AG04450 (cell line): ENCODE results near the gene WAC. TPM values are rescaled to one million over a fixed set of nuclear protein-coding genes. Genes with fewer than 3 reads are reported as not detected.

Source experiments
- CTCF ChIA-PET: fragments of 300-600, 350-600 bp; formaldehyde crosslinking; extraction: SDS; loops from one replicate; lab custom pipeline; 2022; ENCODE audit warnings: antibody characterized with exemption, inconsistent platforms; lab: Charles Lee
- POLR2A ChIA-PET: fragments of 350-600 bp; formaldehyde crosslinking; extraction: SDS; loops from one replicate; lab custom pipeline; 2021; ENCODE audit warnings: antibody characterized with exemption, inconsistent platforms; lab: Yijun Ruan, JAX
- DNase-seq: peaks from one replicate; pipeline ENCODE4 v3.0.0-alpha.2; 2011; ENCODE audit warnings: low read depth, low spot score
- H3K27ac ChIP-seq: one replicate; pipeline ENCODE4 v1.5.1; 2012; ENCODE audit warnings: low read depth, low read length, control low read depth
- H3K27me3 ChIP-seq: one replicate; pipeline ENCODE4 v1.6.0; 2012; ENCODE audit warnings: low read length; ENCODE audit not compliant: control insufficient read depth, insufficient read depth
- H3K4me3 ChIP-seq: 2 replicates; pipeline ENCODE4 v1.5.1; 2011; ENCODE audit warnings: mild to moderate bottlenecking, low read depth, low read length, control low read depth
- H3K9me3 ChIP-seq: 2 replicates; pipeline ENCODE4 v1.5.1; 2012; ENCODE audit warnings: low read length; ENCODE audit not compliant: control insufficient read depth, insufficient read depth
- CTCF ChIP-seq: IDR thresholded peaks from 2 replicates; pipeline ENCODE4 v1.5.1; 2011; ENCODE audit warnings: low read depth, low read length, control low read depth, inconsistent platforms
- polyA plus RNA-seq: library from polyadenylated mRNA; depleted of rRNA; stranded (reverse); fragments of >200 nt; gene quantifications from 2 replicates; pipeline ENCODE4 v1.2.3, GENCODE V29; 2011

Gene WAC
- polyA plus RNA-seq, 1 experiment, result 90.5 TPM

- Histone ChIP-seq H3K9me3 (no peaks in the 10 kb centered on the region), H3K4me3 (no peak overlapping the region), H3K27me3 (peaks cover 13% of the 10 kb centered on the region), H3K27ac (no peak overlapping the region)
- ChIA-PET CTCF (interaction anchor here (0.5 to 4.1 kb wide), 18 partner anchors 8 to 868 kb away, joined by 3 to 40 read pairs (median 4); no protein-coding TSS in a partner anchor), POLR2A (interaction anchor here (0.7 kb wide), 1 partner anchor 17 kb away, joined by 3 read pairs; no protein-coding TSS in a partner anchor)
- DNase-seq, result peak; percentile 44
- TF ChIP-seq CTCF, result peak; percentile 97
Observed at GRCh38 chr10:28628184-28628893, 95.4 kb downstream of the WAC start.

GRCh38 chr10:28631896-28632583 is 99.1 kb downstream of the WAC start:
- no peak overlapping the region for H3K4me3 ChIP-seq
- CTCF ChIA-PET, result interaction anchor here (0.9 kb wide), 1 partner anchor 672 kb away, joined by 3 read pairs; no protein-coding TSS in a partner anchor
- POLR2A ChIA-PET, result no interaction called here
- no peak overlapping the region for H3K27ac ChIP-seq
- H3K27me3 ChIP-seq, result peaks cover 14% of the 10 kb centered on the region
- no peaks in the 10 kb centered on the region for H3K9me3 ChIP-seq
- DNase-seq, result no peak
- TF ChIP-seq CTCF, result no peak

GRCh38 chr10:28632584-28632945 is 99.6 kb downstream of the WAC start:
- TF ChIP-seq CTCF, result no peak
- Histone ChIP-seq H3K27ac (no peak overlapping the region), H3K27me3 (peaks cover 14% of the 10 kb centered on the region), H3K4me3 (no peak overlapping the region), H3K9me3 (no peaks in the 10 kb centered on the region)
- POLR2A ChIA-PET, result no interaction called here
- DNase-seq, result no peak
- CTCF ChIA-PET, result interaction anchor here (0.9 to 1.2 kb wide), 2 partner anchors 31 to 671 kb away, joined by 3 read pairs; no protein-coding TSS in a partner anchor

- POLR2A ChIA-PET, result no interaction called here
- CTCF ChIA-PET, result interaction anchor here (1.2 kb wide), 1 partner anchor 30 kb away, joined by 3 read pairs; no protein-coding TSS in a partner anchor
- no peak for TF ChIP-seq CTCF
- no peak for DNase-seq
- H3K4me3 ChIP-seq, result no peak overlapping the region
- H3K27ac ChIP-seq, result no peak overlapping the region
- H3K9me3 ChIP-seq, result no peaks in the 10 kb centered on the region
- peaks cover 14% of the 10 kb centered on the region for H3K27me3 ChIP-seq
Observed at GRCh38 chr10:28633750-28634149, 100.8 kb downstream of the WAC start.

- no peak overlapping the region for H3K4me3 ChIP-seq
- ChIA-PET POLR2A (no interaction called here), CTCF (interaction anchor here (1.1 to 1.3 kb wide), 2 partner anchors 493 to 667 kb away, joined by 5 to 7 read pairs; no protein-coding TSS in a partner anchor)
- peaks cover 11% of the 10 kb centered on the region for H3K27me3 ChIP-seq
- no peak for DNase-seq
- H3K9me3 ChIP-seq, result no peaks in the 10 kb centered on the region
- H3K27ac ChIP-seq, result no peak overlapping the region
- TF ChIP-seq CTCF, result no peak
Observed at GRCh38 chr10:28637346-28637745, 104.4 kb downstream of the WAC start.
